T-cell (primary cell): ENCODE data around the gene FCER1G. TPM values are rescaled to one million over a fixed set of nuclear protein-coding genes. Genes with fewer than 3 reads are reported as not detected.

Source experiments
- ATAC-seq, 4 experiments: fragments of 200-7000 bp in 3 of 4; fragments of 150-1000 bp in 1 of 4; cut with Tn5 transposase; replicated peaks in 1 of 4; 1 replicate in 3 of 4; 2 replicates in 1 of 4; pipeline ENCODE4 v1.10.0; 2021; ENCODE audit warnings: moderate library complexity in 3 of 4, mild to moderate bottlenecking in 2 of 4, moderate number of reproducible peaks in 1 of 4
- CTCF ChIA-PET, 2 donors: fragments of 300-600 bp; sonication (Branson Sonifier 250); formaldehyde crosslinking; loops; one replicate each; lab custom pipeline; 2022; ENCODE audit warnings: antibody characterized with exemption in 2 of 2; lab: Charles Lee
- POLR2A ChIA-PET, 2 donors: fragments of 300-600 bp; sonication (Branson Sonifier 250); formaldehyde crosslinking; loops; one replicate each; lab custom pipeline; 2022; ENCODE audit warnings: antibody characterized with exemption in 2 of 2; lab: Charles Lee
- DNase-seq, 35 experiments: peaks; one replicate each; pipeline versions ENCODE4 v3.0.0 to v3.0.0-alpha.2; 2013 to 2023
- H3K27ac ChIP-seq: one replicate; pipeline ENCODE4 v1.5.1; 2013; ENCODE audit warnings: low read length
- H3K27me3 ChIP-seq, 2 experiments: replicated peaks in 1 of 2; 1 replicate in 1 of 2; 2 replicates in 1 of 2; pipeline versions ENCODE4 v1.6.1 to v1.7.0; 2013; ENCODE audit warnings: low read length in 1 of 2, mixed read lengths in 1 of 2; ENCODE audit not compliant: control insufficient read depth in 2 of 2, insufficient read depth in 2 of 2; ENCODE audit errors: extremely low read depth in 1 of 2
- H3K36me3 ChIP-seq, 2 donors: 1 replicate in 1 of 2; 2 replicates in 1 of 2; pipeline versions ENCODE4 v1.6.1 to v1.7.0; 2013; ENCODE audit warnings: low read length in 1 of 2; ENCODE audit not compliant: control insufficient read depth in 2 of 2, insufficient read depth in 1 of 2; ENCODE audit errors: extremely low read depth in 1 of 2
- H3K4me1 ChIP-seq, 2 experiments: 1 replicate in 1 of 2; 2 replicates in 1 of 2; pipeline versions ENCODE4 v1.6.1 to v1.7.0; 2013; ENCODE audit warnings: low read length in 2 of 2, mixed read lengths in 1 of 2; ENCODE audit not compliant: insufficient read depth in 2 of 2, control insufficient read depth in 1 of 2; ENCODE audit errors: extremely low read depth in 1 of 2
- H3K4me3 ChIP-seq, 2 donors: 1 replicate in 1 of 2; 2 replicates in 1 of 2; pipeline versions ENCODE4 v1.5.1 to v1.7.0; 2013; ENCODE audit warnings: mild to moderate bottlenecking in 2 of 2, low read length in 1 of 2, moderate library complexity in 1 of 2; ENCODE audit not compliant: control insufficient read depth in 1 of 2; ENCODE audit errors: extremely low read depth in 1 of 2
- H3K9me3 ChIP-seq: 2 replicates; pipeline ENCODE4 v1.7.0; 2013
- H3K27ac Mint-ChIP-seq, 2 donors: one replicate each; pipeline ENCODE4 v1.8.0; 2020 to 2021; ENCODE audit warnings: mild to moderate bottlenecking in 2 of 2, mixed read lengths in 2 of 2
- H3K27me3 Mint-ChIP-seq, 2 donors: one replicate each; pipeline ENCODE4 v1.8.0; 2021 to 2022; ENCODE audit warnings: mixed read lengths in 2 of 2
- H3K36me3 Mint-ChIP-seq: one replicate; pipeline ENCODE4 v1.8.0; 2021; ENCODE audit warnings: mixed read lengths
- H3K4me1 Mint-ChIP-seq, 3 donors: one replicate each; pipeline ENCODE4 v1.8.0; 2020 to 2022; ENCODE audit warnings: mixed read lengths in 3 of 3, mild to moderate bottlenecking in 1 of 3
- H3K4me3 Mint-ChIP-seq, 3 donors: one replicate each; pipeline ENCODE4 v1.8.0; 2020 to 2022; ENCODE audit warnings: mild to moderate bottlenecking in 3 of 3, mixed read lengths in 3 of 3, moderate library complexity in 3 of 3
- H3K9me3 Mint-ChIP-seq, 3 donors: one replicate each; pipeline ENCODE4 v1.8.0; 2020 to 2022; ENCODE audit warnings: mixed read lengths in 3 of 3
- WGBS: methylation state at CpG from one replicate; pipeline ENCODE4 v1.1.5; 2013; ENCODE audit warnings: missing lambda C conversion rate; ENCODE audit not compliant: insufficient coverage; 5-methylcytosine and 5-hydroxymethylcytosine counted together
- total RNA-seq, 35 experiments: library from RNA in 6 of 35; stranded (reverse) in 6 of 35; fragments of 120-200 nt in 1 of 35; gene quantifications; one replicate each; pipeline versions ENCODE4 v1.2.1 to v1.2.4 and lab custom pipeline; 2013 to 2026

Gene FCER1G
- total RNA-seq, 5 donors from 2014 or later (not counting 1 experiment from before 2014, with no cell fraction given), result 2.5 to 5.2 (median 3.5) TPM

DNA sequence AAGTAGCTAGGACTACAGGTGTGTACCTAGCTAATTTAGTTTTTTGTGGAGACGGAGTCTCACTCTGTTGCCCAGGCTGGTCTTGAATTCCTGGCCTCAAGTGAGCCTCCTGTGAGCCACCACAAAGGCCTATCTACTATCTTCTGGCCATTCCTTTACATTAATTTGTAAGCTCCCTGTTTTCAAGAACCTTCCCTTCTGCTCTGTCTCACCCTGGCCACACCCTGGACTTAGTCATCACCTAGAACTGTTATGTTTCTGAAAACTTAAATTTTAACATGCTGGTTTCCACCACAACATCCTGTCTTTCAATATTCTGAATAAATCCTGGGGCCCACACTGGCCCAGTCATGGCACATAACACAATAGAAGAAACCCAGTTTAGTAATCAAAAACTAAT, 32.9 kb upstream of the FCER1G start:
- H3K9me3 ChIP-seq, result no peaks in the 10 kb centered on the region
- no CpG with 5 or more reads among the region's 1 CpG for WGBS
- H3K36me3 Mint-ChIP-seq, result peaks cover 5% of the 10 kb centered on the region
- H3K9me3 Mint-ChIP-seq, result no peaks in the 10 kb centered on the region
- DNase-seq (peak in 29 of 35 experiments; percentile 29 to 71 (median 40)), ATAC-seq (peak; percentile 25 to 66 (median 60))
- peak overlapping the region in 1 of 2 donors; percentile 1 for H3K4me3 ChIP-seq
- H3K27me3 ChIP-seq, result no peaks in the 10 kb centered on the region
- H3K27me3 Mint-ChIP-seq, result no peaks in the 10 kb centered on the region
- peak overlapping the region; percentile 55 to 76 (median 66) for H3K4me3 Mint-ChIP-seq
- no peaks in the 10 kb centered on the region for H3K36me3 ChIP-seq
- ChIA-PET POLR2A (interaction anchor here in 1 of 2 donors (0.8 to 1.3 kb wide), 3 partner anchors 17 to 50 kb away, joined by 3 to 7 read pairs (median 5); partner anchors contain the start of genes DEDD, PPOX and UFC1), CTCF (interaction anchor here (0.6 to 2.4 kb wide), 7 partner anchors 9 to 547 kb away, joined by 3 to 13 read pairs (median 4); partner anchors contain the start of genes NDUFS2 (in 1 of the 2), PPOX (in 1 of the 2) and TOMM40L (in 1 of the 2))
- H3K27ac Mint-ChIP-seq, result peak overlapping the region; percentile 97 to 98
- H3K4me1 Mint-ChIP-seq, result peaks cover 81 to 87% (median 83%) of the 10 kb centered on the region in 3 donors
- peaks cover 57 to 80% of the 10 kb centered on the region in 2 experiments for H3K4me1 ChIP-seq
- H3K27ac ChIP-seq, result peak overlapping the region; percentile 89

DNA sequence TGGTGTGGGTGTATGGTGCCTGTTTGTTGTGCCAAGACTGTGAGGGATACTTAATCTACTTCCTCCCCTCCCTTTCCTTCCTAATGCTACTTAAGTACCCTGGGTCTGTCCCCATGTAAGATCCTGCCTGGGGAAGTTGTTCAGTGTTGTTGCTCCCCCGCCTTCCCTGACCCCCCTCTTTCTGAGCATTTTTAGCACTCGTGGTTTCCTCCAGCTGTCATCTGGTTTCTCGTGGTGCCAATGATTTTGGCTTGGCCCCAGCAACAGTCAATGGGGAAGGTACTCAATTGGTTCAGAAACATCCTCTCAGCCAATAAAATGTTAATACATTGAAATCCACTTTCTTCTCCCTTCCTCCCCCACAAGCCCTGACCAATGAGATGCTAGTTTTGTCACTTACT, 29.8 kb upstream of the FCER1G start:
- POLR2A ChIA-PET, result interaction anchor here in 1 of 2 donors (1.3 kb wide), 1 partner anchor 19 kb away, joined by 13 read pairs; the partner anchor contains the start of gene PPOX

DNA sequence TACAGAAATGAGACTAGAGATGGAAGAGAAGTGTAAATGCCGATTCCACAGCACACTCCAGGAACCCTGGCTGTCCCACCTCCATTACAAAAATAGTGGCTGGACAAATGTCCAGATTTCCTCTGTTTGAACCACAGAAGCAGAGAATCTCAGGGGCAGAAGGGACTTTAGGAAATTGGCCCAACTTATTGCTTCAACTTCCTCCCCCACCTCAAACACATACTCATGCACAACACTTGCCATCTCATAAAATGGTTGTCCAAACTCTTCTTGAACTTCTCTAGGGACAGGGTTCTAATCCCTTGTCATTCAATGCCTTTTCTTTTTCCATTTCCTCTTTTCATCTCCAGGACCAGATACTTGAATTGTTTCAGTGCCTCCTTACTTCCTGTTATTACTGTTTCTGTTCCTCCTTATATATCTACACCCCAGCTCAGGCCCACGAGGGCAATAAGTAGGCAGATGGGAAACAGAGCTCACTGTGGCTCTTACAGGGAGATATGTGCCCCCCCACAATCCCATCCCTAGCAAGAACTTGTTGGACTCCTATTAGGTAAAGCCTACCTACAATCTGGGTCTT, 29.3 kb upstream of the FCER1G start:
- peaks cover 61 to 86% of the 10 kb centered on the region in 2 experiments for H3K4me1 ChIP-seq
- DNase-seq (peak in 1 of 35 experiments; percentile 30), ATAC-seq (peak; percentile 2 to 4 (median 3))
- POLR2A ChIA-PET, result interaction anchor here (0.5 to 1.3 kb wide), 3 partner anchors 19 to 86 kb away, joined by 3 to 13 read pairs (median 5); partner anchors contain the start of genes PPOX (in 1 of the 2) and UFC1 (in 1 of the 2)
- CTCF ChIA-PET, result interaction anchor here (0.6 to 2.3 kb wide), 7 partner anchors 15 to 120 kb away, joined by 3 to 19 read pairs (median 4); partner anchors contain the start of gene TOMM40L (in 1 of the 2)
- WGBS, result no CpG with 5 or more reads among the region's 2 CpGs
- no peaks in the 10 kb centered on the region for H3K27me3 ChIP-seq
- Mint-ChIP-seq H3K36me3 (peaks cover 5% of the 10 kb centered on the region), H3K4me3 (peak overlapping the region; percentile 76 to 78 (median 76)), H3K27me3 (no peaks in the 10 kb centered on the region), H3K9me3 (no peaks in the 10 kb centered on the region), H3K4me1 (peaks cover 78 to 81% (median 80%) of the 10 kb centered on the region in 3 donors), H3K27ac (peak overlapping the region; percentile 95)
- H3K4me3 ChIP-seq, result peak overlapping the region; percentile 15 to 18
- H3K9me3 ChIP-seq, result no peaks in the 10 kb centered on the region
- no peaks in the 10 kb centered on the region for H3K36me3 ChIP-seq
- H3K27ac ChIP-seq, result peak overlapping the region; percentile 89

More for the DNA sequence above, 29.8 kb upstream of the FCER1G start:
- Mint-ChIP-seq H3K9me3 (no peaks in the 10 kb centered on the region), H3K27ac (peak overlapping the region; percentile 95), H3K36me3 (peaks cover 5% of the 10 kb centered on the region), H3K27me3 (no peaks in the 10 kb centered on the region), H3K4me3 (peak overlapping the region; percentile 76 to 78 (median 76)), H3K4me1 (peaks cover 81 to 86% (median 84%) of the 10 kb centered on the region in 3 donors)
- Histone ChIP-seq H3K4me1 (peaks cover 63 to 87% of the 10 kb centered on the region in 2 experiments), H3K27ac (peak overlapping the region; percentile 89), H3K36me3 (no peaks in the 10 kb centered on the region), H3K27me3 (no peaks in the 10 kb centered on the region), H3K4me3 (peak overlapping the region; percentile 5 to 45), H3K9me3 (no peaks in the 10 kb centered on the region)
- DNase-seq (peak; percentile 60 to 91 (median 80)), ATAC-seq (peak; percentile 74 to 89 (median 75))
- no CpG with 5 or more reads among the region's 3 CpGs for WGBS
- CTCF ChIA-PET, result interaction anchor here in 1 of 2 donors (0.6 to 2.3 kb wide), 6 partner anchors 15 to 121 kb away, joined by 3 to 19 read pairs (median 4); partner anchors contain the start of gene TOMM40L

DNA sequence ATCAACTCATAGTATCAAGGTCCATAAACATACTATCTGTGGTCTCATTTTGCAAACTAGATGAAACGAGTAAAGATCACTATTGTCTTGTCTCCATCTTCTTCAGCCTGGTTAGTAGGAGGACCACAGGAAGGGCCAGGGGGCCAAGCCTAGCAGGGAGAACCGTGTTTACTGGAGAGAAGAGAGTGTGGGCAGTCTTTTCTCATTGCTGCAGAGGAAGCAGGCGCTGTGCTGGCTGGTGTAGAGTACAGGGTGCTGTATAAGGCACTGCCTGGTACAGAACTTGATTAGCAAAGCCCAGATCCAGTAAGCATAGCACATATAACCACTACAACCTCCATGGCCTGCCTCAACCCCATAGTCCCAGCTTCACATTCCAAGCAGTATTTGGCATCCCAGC, 27.8 kb upstream of the FCER1G start:
- Mint-ChIP-seq H3K4me1 (peaks cover 72 to 77% (median 73%) of the 10 kb centered on the region in 3 donors), H3K27ac (peak overlapping the region; percentile 95), H3K27me3 (no peaks in the 10 kb centered on the region), H3K9me3 (no peaks in the 10 kb centered on the region), H3K4me3 (peak overlapping the region in 2 of 3 donors; percentile 17 to 76), H3K36me3 (peaks cover under 1% of the 10 kb centered on the region)
- ChIA-PET POLR2A (no interaction called here), CTCF (interaction anchor here (0.6 to 0.7 kb wide), 3 partner anchors 34 to 310 kb away, joined by 3 to 8 read pairs (median 3); no protein-coding TSS in a partner anchor)
- no peak overlapping the region for H3K4me3 ChIP-seq
- 50% methylated on average over 2 of the region's 3 CpGs for WGBS
- H3K27me3 ChIP-seq, result no peaks in the 10 kb centered on the region
- peak overlapping the region; percentile 89 for H3K27ac ChIP-seq
- H3K4me1 ChIP-seq, result peaks cover 46 to 80% of the 10 kb centered on the region in 2 experiments
- DNase-seq (no peak), ATAC-seq (no peak)
- no peaks in the 10 kb centered on the region for H3K36me3 ChIP-seq
- H3K9me3 ChIP-seq, result no peaks in the 10 kb centered on the region

- peak overlapping the region in 1 of 3 donors; percentile 25 for H3K4me3 Mint-ChIP-seq
- WGBS, result 60% methylated on average over 2 of the region's 6 CpGs
- peaks cover 43 to 80% of the 10 kb centered on the region in 2 experiments for H3K4me1 ChIP-seq
These were observed 26.7 kb upstream of the FCER1G start for GRCh38 chr1:161188381-161188780.

DNA sequence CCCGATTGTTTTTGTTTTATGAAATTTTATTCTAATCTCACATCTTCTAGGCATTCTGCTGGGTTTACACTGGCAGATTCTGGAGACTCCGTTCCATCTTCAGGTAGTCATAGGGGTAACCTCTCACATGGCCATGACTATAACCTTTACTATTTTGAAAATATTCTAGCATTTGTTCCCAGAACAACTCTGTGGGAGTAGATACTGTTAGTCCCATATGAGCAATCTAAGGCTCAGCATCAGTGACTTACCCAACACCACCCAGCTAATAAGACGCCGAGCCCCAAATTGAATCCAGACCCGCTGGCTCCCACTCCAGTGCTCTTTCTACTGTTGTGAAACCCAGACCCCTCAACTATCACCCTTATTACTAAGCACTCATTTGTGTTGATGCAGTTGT, 26.1 kb upstream of the FCER1G start:
- H3K4me1 Mint-ChIP-seq, result peaks cover 65 to 74% (median 65%) of the 10 kb centered on the region in 3 donors
- no peaks in the 10 kb centered on the region for H3K27me3 ChIP-seq
- peak overlapping the region; percentile 31 for H3K27ac ChIP-seq
- no peaks in the 10 kb centered on the region for H3K9me3 ChIP-seq
- peaks cover 36 to 80% of the 10 kb centered on the region in 2 experiments for H3K4me1 ChIP-seq
- no peak overlapping the region for H3K4me3 Mint-ChIP-seq
- H3K9me3 Mint-ChIP-seq, result no peaks in the 10 kb centered on the region
- WGBS, result 100% methylated on average over 3 of the region's 5 CpGs
- H3K4me3 ChIP-seq, result no peak overlapping the region
- H3K36me3 Mint-ChIP-seq, result no peaks in the 10 kb centered on the region
- peak overlapping the region; percentile 82 for H3K27ac Mint-ChIP-seq
- no peak for DNase-seq
- ChIA-PET CTCF (no interaction called here), POLR2A (no interaction called here)
- H3K27me3 Mint-ChIP-seq, result no peaks in the 10 kb centered on the region
- ATAC-seq, result no peak
- H3K36me3 ChIP-seq, result no peaks in the 10 kb centered on the region

More at GRCh38 chr1:161188381-161188780, 26.7 kb upstream of the FCER1G start:
- CTCF ChIA-PET, result interaction anchor here in 1 of 2 donors (0.7 kb wide), 1 partner anchor 578 kb away, joined by 5 read pairs; no protein-coding TSS in a partner anchor
- DNase-seq (no peak), ATAC-seq (no peak)
- no peak overlapping the region for H3K4me3 ChIP-seq
- no peaks in the 10 kb centered on the region for H3K27me3 ChIP-seq
- peak overlapping the region; percentile 32 for H3K27ac ChIP-seq
- no peaks in the 10 kb centered on the region for H3K36me3 Mint-ChIP-seq
- H3K36me3 ChIP-seq, result no peaks in the 10 kb centered on the region
- H3K9me3 ChIP-seq, result no peaks in the 10 kb centered on the region
- H3K27me3 Mint-ChIP-seq, result no peaks in the 10 kb centered on the region
- H3K4me1 Mint-ChIP-seq, result peaks cover 71 to 77% (median 72%) of the 10 kb centered on the region in 3 donors
- POLR2A ChIA-PET, result interaction anchor here in 1 of 2 donors (0.7 kb wide), 1 partner anchor 14 kb away, joined by 6 read pairs; no protein-coding TSS in a partner anchor
- H3K9me3 Mint-ChIP-seq, result no peaks in the 10 kb centered on the region
- H3K27ac Mint-ChIP-seq, result peak overlapping the region; percentile 90 to 94
